Measurements from ENCODE around the gene LCA5. TPM values are rescaled to one million over a fixed set of nuclear protein-coding genes. Genes with fewer than 3 reads are reported as not detected.

Gene LCA5
- total RNA-seq, 1 experiment from 2014 or later: 0.73 TPM

- ChIA-PET CTCF (no interaction called here), POLR2A (ENCODE audit: unreplicated experiment) (no interaction called here)
- TF ChIP-seq EZH2phosphoT487 (IDR thresholded peaks at IDR 0.05; ENCODE audit: borderline replicate concordance, low read length) (no peak), CTCF (conservative IDR thresholded peaks at IDR 0.05; ENCODE audit: low read depth, low read length) (no peak), EZH2 (IDR thresholded peaks at IDR 0.05; ENCODE audit: low read length, unreplicated experiment) (no peak)
- Histone ChIP-seq H3K9me2 (replicated peaks; ENCODE audit: low read length) (no peaks in the 10 kb centered on the region), H3F3A (ENCODE audit: low read length, unreplicated experiment) (no peaks in the 10 kb centered on the region), H2AFZ (ENCODE audit: low read length) (no peak overlapping the region), H3K27ac (ENCODE audit: low read length) (no peak overlapping the region), H4K20me1 (ENCODE audit: low read length) (no peaks in the 10 kb centered on the region), H3K9ac (ENCODE audit: low read length) (no peak overlapping the region), H3K36me3 (ENCODE audit: low read depth, low read length) (no peaks in the 10 kb centered on the region), H3K27me3 (ENCODE audit: low read length) (no peaks in the 10 kb centered on the region), H3K4me1 (ENCODE audit: insufficient read depth, low read length) (peaks cover 12% of the 10 kb centered on the region), H3K4me2 (ENCODE audit: low read length) (no peak overlapping the region), H3K79me2 (ENCODE audit: low read length) (no peaks in the 10 kb centered on the region), H3K9me3 (ENCODE audit: low read length) (no peaks in the 10 kb centered on the region), H3K4me3 (ENCODE audit: low read length) (no peak overlapping the region)
- intact Hi-C loops (cut with micrococcal nuclease): no loop called here
- ATAC-seq (no peak), DNase-seq (no peak)
- no TSS peak for BruUV-seq (replicated peaks)
Measured at GRCh38 chr6:79520534-79520933, 16.7 kb downstream of the LCA5 start.

DNA sequence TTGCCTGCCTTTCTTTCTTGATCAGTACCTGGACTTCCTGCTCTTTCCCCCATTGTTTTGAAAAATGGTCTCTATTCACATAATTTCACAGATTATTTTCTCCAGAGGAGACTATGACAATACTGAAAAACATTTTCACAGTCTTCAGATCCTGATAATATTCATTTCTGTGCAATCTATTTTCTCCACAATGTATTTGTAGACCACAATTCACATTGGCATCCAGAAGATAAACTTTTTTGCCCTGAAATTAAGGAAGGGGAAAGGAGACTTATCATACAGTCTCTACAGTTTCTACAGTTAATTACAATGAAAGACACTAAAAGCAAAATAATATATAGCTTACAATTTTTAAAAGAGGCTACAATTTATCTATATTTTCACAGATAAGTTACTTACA lies 18.4 kb downstream of the LCA5 start:
- no peaks in the 10 kb centered on the region for H3K27me3 ChIP-seq (ENCODE audit: low read length)
- no peaks in the 10 kb centered on the region for H3K4me1 ChIP-seq (ENCODE audit: insufficient read depth, low read length)
- DNase-seq (no peak), ATAC-seq (no peak)
- H3F3A ChIP-seq (ENCODE audit: low read length, unreplicated experiment): no peaks in the 10 kb centered on the region
- no peaks in the 10 kb centered on the region for H4K20me1 ChIP-seq (ENCODE audit: low read length)
- no peak overlapping the region for H3K4me3 ChIP-seq (ENCODE audit: low read length)
- CTCF ChIA-PET: no interaction called here
- H3K27ac ChIP-seq (ENCODE audit: low read length): no peak overlapping the region
- intact Hi-C loops (cut with micrococcal nuclease): no loop called here
- no peaks in the 10 kb centered on the region for H3K9me3 ChIP-seq (ENCODE audit: low read length)
- no peaks in the 10 kb centered on the region for H3K36me3 ChIP-seq (ENCODE audit: low read depth, low read length)
- TF ChIP-seq CTCF (conservative IDR thresholded peaks at IDR 0.05; ENCODE audit: low read depth, low read length) (no peak), EZH2phosphoT487 (IDR thresholded peaks at IDR 0.05; ENCODE audit: borderline replicate concordance, low read length) (no peak), EZH2 (IDR thresholded peaks at IDR 0.05; ENCODE audit: low read length, unreplicated experiment) (no peak)
- H3K4me2 ChIP-seq (ENCODE audit: low read length): no peak overlapping the region
- H3K9ac ChIP-seq (ENCODE audit: low read length): no peak overlapping the region
- no peaks in the 10 kb centered on the region for H3K9me2 ChIP-seq (replicated peaks; ENCODE audit: low read length)
- POLR2A ChIA-PET (ENCODE audit: unreplicated experiment): no interaction called here
- no TSS peak for BruUV-seq (replicated peaks)
- no peak overlapping the region for H2AFZ ChIP-seq (ENCODE audit: low read length)
- no peaks in the 10 kb centered on the region for H3K79me2 ChIP-seq (ENCODE audit: low read length)

GRCh38 chr6:79515436-79515835 lies 21.8 kb downstream of the LCA5 start:
- no peaks in the 10 kb centered on the region for H3K4me1 ChIP-seq (ENCODE audit: insufficient read depth, low read length)
- ChIA-PET POLR2A (ENCODE audit: unreplicated experiment) (no interaction called here), CTCF (no interaction called here)
- H3K9me3 ChIP-seq (ENCODE audit: low read length): no peaks in the 10 kb centered on the region
- no peaks in the 10 kb centered on the region for H3K36me3 ChIP-seq (ENCODE audit: low read depth, low read length)
- no peak overlapping the region for H3K4me3 ChIP-seq (ENCODE audit: low read length)
- H3K27ac ChIP-seq (ENCODE audit: low read length): no peak overlapping the region
- H3K4me2 ChIP-seq (ENCODE audit: low read length): no peak overlapping the region
- no peaks in the 10 kb centered on the region for H3K27me3 ChIP-seq (ENCODE audit: low read length)
- H2AFZ ChIP-seq (ENCODE audit: low read length): no peak overlapping the region
- ATAC-seq (no peak), DNase-seq (no peak)
- H3K9me2 ChIP-seq (replicated peaks; ENCODE audit: low read length): no peaks in the 10 kb centered on the region
- no peaks in the 10 kb centered on the region for H4K20me1 ChIP-seq (ENCODE audit: low read length)
- H3F3A ChIP-seq (ENCODE audit: low read length, unreplicated experiment): no peaks in the 10 kb centered on the region
- no peak overlapping the region for H3K9ac ChIP-seq (ENCODE audit: low read length)
- intact Hi-C loops (cut with micrococcal nuclease): no loop called here
- no peak for TF ChIP-seq EZH2 (IDR thresholded peaks at IDR 0.05; ENCODE audit: low read length, unreplicated experiment)
- no peak for TF ChIP-seq CTCF (conservative IDR thresholded peaks at IDR 0.05; ENCODE audit: low read depth, low read length)
- TF ChIP-seq EZH2phosphoT487 (IDR thresholded peaks at IDR 0.05; ENCODE audit: borderline replicate concordance, low read length): no peak
- BruUV-seq (replicated peaks): no TSS peak
- no peaks in the 10 kb centered on the region for H3K79me2 ChIP-seq (ENCODE audit: low read length)
